Spleen (tissue), 11 donors: ENCODE data around the gene TCAF1. TPM values are rescaled to one million over a fixed set of nuclear protein-coding genes. Genes with fewer than 3 reads are reported as not detected.
"Not testable (repeated sequence)": the region's sequence is repeated elsewhere in the genome, so short reads cannot be mapped to it uniquely, and the experiment has no call there.

ENCODE experiments used
- DNase-seq: peaks from one replicate; pipeline ENCODE4 v3.0.0-alpha.2; 2020
- H3K27ac ChIP-seq, 8 donors: fragments of 200-600 bp; sonication (generic) in 7 of 8; 1 replicate in 4 of 8; 2 replicates in 4 of 8; pipeline versions ENCODE4 v1.5.0 to v1.8.0; 2016 to 2021; ENCODE audit warnings: inconsistent platforms in 4 of 8, mild to moderate bottlenecking in 4 of 8, moderate library complexity in 1 of 8
- H3K27me3 ChIP-seq, 7 donors: fragments of 200-600 bp; sonication (generic) in 6 of 7; replicated peaks in 1 of 7; 1 replicate in 4 of 7; 2 replicates in 3 of 7; pipeline versions ENCODE4 v1.5.0 to v1.8.0; 2016 to 2021; ENCODE audit warnings: inconsistent platforms in 3 of 7, mild to moderate bottlenecking in 1 of 7
- H3K36me3 ChIP-seq, 6 donors: fragments of 200-600 bp; sonication (generic) in 5 of 6; 1 replicate in 4 of 6; 2 replicates in 2 of 6; pipeline versions ENCODE4 v1.5.0 to v1.8.0; 2016 to 2021; ENCODE audit warnings: inconsistent platforms in 2 of 6
- H3K4me1 ChIP-seq, 6 donors: fragments of 200-600 bp; sonication (generic) in 5 of 6; 1 replicate in 3 of 6; 2 replicates in 3 of 6; pipeline versions ENCODE4 v1.5.0 to v1.8.0; 2016 to 2021; ENCODE audit warnings: inconsistent platforms in 3 of 6
- H3K4me3 ChIP-seq, 8 donors: fragments of 200-600 bp; sonication (generic) in 7 of 8; 1 replicate in 4 of 8; 2 replicates in 4 of 8; pipeline versions ENCODE4 v1.5.0 to v1.8.0; 2016 to 2021; ENCODE audit warnings: inconsistent platforms in 4 of 8, mild to moderate bottlenecking in 4 of 8, moderate library complexity in 2 of 8
- H3K9me3 ChIP-seq, 8 donors: fragments of 200-600 bp; sonication (generic) in 7 of 8; 1 replicate in 4 of 8; 2 replicates in 4 of 8; pipeline versions ENCODE4 v1.5.0 to v1.8.0; 2016 to 2021; ENCODE audit warnings: inconsistent platforms in 4 of 8
- WGBS, 5 donors: extraction: QIAGEN DNeasy Blood & Tissue Kit in 3 of 5; methylation state at CpG; one replicate each; pipeline versions ENCODE4 v1.1.5 to v1.1.7; 2013 to 2018; 5-methylcytosine and 5-hydroxymethylcytosine counted together
- intact Hi-C: fragments of 100-400 bp; cut with DNase I; formaldehyde crosslinking; loops from one replicate; pipeline ENCODE4 v1.15.0; 2023; ENCODE audit warnings: low total_unique reads
- polyA plus RNA-seq, 3 donors: library from polyadenylated mRNA; stranded (reverse); fragments of 200-250 nt; gene quantifications; one replicate each; pipeline ENCODE4 v1.2.1, GENCODE V29; 2013
- total RNA-seq, 7 donors: library from RNA; depleted of rRNA in 3 of 7; stranded (reverse); fragments of >200 nt in 3 of 7; fragmentation: NEBNext Ultra II Directional in 4 of 7; extraction: Animal tissue kit (Norgen Biotek cat#: 25700) in 4 of 7; gene quantifications; one replicate each; pipeline versions ENCODE4 v1.1.0 to v1.2.1, GENCODE V29; 2016 to 2021
- donor health status: healthy with polysubstance abuse.
- donor health status: DM: no; HTN: no; CAD: no; lungs with moderate emphysema.
- donor health status: DM: no; HTN: no; CAD: no.
- donor health status: Bipolar disorder and iron deficiency.
- donor health status: healthy.
- donor health status: DM: no; HTN: no; CAD: no.
- donor health status: DM: yes; HTN: yes; CAD: no.

The TCAF1 gene
- total and polyA plus RNA-seq, 10 donors: 3.8 to 39.6 (median 27.1) TPM

DNA sequence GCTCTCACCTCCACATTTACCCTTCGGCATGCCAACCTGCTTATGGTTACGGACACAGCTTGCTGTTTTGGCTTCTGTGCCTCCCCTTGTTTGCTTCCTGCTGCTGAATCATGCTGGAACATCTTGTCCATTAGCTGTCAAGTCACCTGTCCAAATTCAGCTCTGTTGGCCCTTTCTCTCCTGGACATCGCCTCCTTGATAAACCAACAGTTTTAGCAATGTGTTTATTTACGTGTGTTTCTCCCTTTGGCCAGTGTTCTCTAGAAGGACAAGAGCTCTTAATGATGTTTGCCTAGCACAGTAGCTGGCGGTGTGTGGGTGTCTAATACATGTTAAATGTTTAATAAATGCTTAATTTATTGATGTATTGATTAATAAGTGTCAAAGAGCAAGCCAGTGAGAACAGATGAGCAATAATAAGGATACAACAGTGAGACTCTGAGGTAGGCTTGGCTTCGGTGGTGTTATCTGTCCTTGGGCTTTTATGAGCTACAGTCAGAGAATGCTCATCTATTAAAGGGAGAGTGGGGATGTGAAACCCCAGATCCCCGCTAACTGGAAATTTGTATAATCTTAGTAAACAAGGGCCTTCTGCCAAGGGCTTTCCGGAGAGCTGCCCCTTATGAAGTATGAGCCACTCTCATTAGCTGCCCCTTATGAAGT lies 85.4 kb downstream of the TCAF1 start:
- DNase-seq, H3K27me3 ChIP-seq, H3K4me1 ChIP-seq, intact Hi-C loops, H3K27ac ChIP-seq, H3K9me3 ChIP-seq, H3K4me3 ChIP-seq, H3K36me3 ChIP-seq: not testable (repeated sequence)
- WGBS, 5 donors: 77 to 100% (median 85%) methylated on average over 1 to 3 of the region's 8 CpGs; no CpG with 5 or more reads in 2 of the 5 donors

DNA sequence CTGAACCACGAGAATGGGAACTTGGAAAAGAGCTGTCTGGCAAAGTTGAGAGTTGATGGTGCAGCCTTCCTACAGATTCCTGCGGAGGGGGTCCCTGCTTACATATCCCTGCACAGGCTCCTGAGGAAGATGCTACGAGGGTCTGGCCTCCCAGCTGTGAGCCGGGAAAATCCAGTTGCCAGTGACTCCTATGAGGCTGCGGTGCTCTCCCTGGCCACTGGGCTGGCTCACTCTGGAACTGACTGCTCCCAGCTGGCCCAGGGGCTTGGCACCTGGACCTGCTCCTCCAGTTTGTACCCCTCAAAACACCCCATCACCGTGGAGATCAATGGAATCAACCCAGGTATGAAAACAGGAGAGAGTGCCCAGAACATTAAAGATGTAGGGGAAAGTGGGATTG lies 91.3 kb downstream of the TCAF1 start:
- H3K36me3 ChIP-seq, intact Hi-C loops, H3K27ac ChIP-seq, H3K4me3 ChIP-seq, DNase-seq, H3K27me3 ChIP-seq, H3K4me1 ChIP-seq, H3K9me3 ChIP-seq: not testable (repeated sequence)
- WGBS, 5 donors: no CpG with 5 or more reads among the region's 6 CpGs

DNA sequence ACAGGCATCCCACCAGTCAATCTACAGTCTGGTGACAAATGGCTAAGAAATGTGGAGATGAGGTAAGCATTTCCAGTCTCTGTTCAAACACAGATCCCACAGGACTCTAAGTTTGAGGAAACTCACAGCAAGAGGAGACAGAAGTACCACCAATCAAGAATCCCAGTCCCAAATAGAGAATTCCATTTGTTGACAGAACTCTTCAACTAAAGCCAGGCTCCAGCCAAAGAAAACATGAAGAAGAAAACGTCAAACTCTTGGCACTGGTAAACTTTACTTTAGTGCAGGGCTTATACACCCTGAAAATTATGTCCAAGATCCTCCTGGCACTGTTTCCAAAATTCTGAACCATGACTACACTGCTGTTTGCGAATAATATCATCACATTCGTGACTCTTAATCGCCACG lies 95.3 kb downstream of the TCAF1 start:
- H3K4me3 ChIP-seq, DNase-seq, H3K27ac ChIP-seq, H3K9me3 ChIP-seq, H3K36me3 ChIP-seq, H3K4me1 ChIP-seq, intact Hi-C loops, H3K27me3 ChIP-seq: not testable (repeated sequence)
- 100% methylated on average over 1 of the region's 5 CpGs; no CpG with 5 or more reads in 4 of the 5 donors for WGBS, 5 donors

Other genes starting within 250 kb of the TCAF1 start
- 1 to 10 TPM in 3 of 7 donors, under 1 TPM in 3, not detected in 1; 0.46 to 2.6 (median 0.92) TPM for gene CTAGE6, start 144.5 kb downstream of the TCAF1 start, total RNA-seq
- gene CTAGE6, start 144.5 kb downstream of the TCAF1 start, polyA plus RNA-seq: under 1 TPM in 1 of 3 donors, not detected in 2; 0.10 TPM
- not detected for gene OR2F2, start 33.1 kb upstream of the TCAF1 start, total RNA-seq
- gene OR2F2, start 33.1 kb upstream of the TCAF1 start, polyA plus RNA-seq: not detected
- not detected for gene OR2F1, start 52.7 kb upstream of the TCAF1 start, total RNA-seq
- gene OR2F1, start 52.7 kb upstream of the TCAF1 start, polyA plus RNA-seq: not detected
- gene OR6B1, start 98.1 kb upstream of the TCAF1 start, total RNA-seq: not detected
- not detected for gene OR6B1, start 98.1 kb upstream of the TCAF1 start, polyA plus RNA-seq
- gene OR2A5, start 146.8 kb upstream of the TCAF1 start, total RNA-seq: not detected
- gene OR2A5, start 146.8 kb upstream of the TCAF1 start, polyA plus RNA-seq: not detected
- not detected for gene OR2A25, start 167.6 kb upstream of the TCAF1 start, total RNA-seq
- not detected for gene OR2A25, start 167.6 kb upstream of the TCAF1 start, polyA plus RNA-seq
- not detected for gene OR2A12, start 184.1 kb upstream of the TCAF1 start, total RNA-seq
- gene OR2A12, start 184.1 kb upstream of the TCAF1 start, polyA plus RNA-seq: not detected
- not detected for gene OR2A2, start 207.4 kb upstream of the TCAF1 start, total RNA-seq
- gene OR2A2, start 207.4 kb upstream of the TCAF1 start, polyA plus RNA-seq: not detected
- not detected for gene OR2A14, start 221.0 kb upstream of the TCAF1 start, total RNA-seq
- gene OR2A14, start 221.0 kb upstream of the TCAF1 start, polyA plus RNA-seq: not detected